ENCODE measurements around the gene NPNT.

Gene NPNT

DNA sequence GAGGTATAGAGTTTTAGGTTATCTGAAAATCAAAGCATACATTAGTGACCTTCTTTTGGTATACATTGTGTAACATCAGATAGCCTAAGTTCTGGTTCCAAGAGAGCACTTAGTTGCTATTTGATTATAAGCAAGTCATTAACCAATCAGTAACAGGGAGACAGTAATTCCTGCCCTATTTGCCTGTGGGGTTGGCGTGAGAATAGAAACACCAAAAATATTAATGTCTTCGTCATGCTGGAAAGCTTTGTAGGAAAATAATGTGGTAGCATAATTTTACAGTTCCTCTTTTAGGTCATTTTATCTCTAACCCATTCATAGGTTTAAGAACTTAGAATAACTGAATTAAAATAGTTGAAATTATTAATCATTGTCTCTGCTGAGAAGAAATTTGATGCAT, 37.8 kb downstream of the NPNT start:
- Histone ChIP-seq H3K9me3 (ENCODE audit: low read length) (no peaks in the 10 kb centered on the region), H3K27me3 (ENCODE audit: insufficient read depth, low read length) (no peaks in the 10 kb centered on the region), H3K79me2 (ENCODE audit: insufficient read depth, low read length) (no peaks in the 10 kb centered on the region), H3K36me3 (ENCODE audit: insufficient read depth, low read length) (no peaks in the 10 kb centered on the region), H3F3A (ENCODE audit: insufficient read depth, low read length) (no peaks in the 10 kb centered on the region), H3K4me1 (ENCODE audit: insufficient read depth, low read length, severe bottlenecking) (peaks cover 43% of the 10 kb centered on the region), H3K4me2 (ENCODE audit: low read length) (no peak overlapping the region), H2AFZ (ENCODE audit: low read length) (no peak overlapping the region), H3K4me3 (ENCODE audit: low read depth, low read length, poor library complexity, severe bottlenecking) (no peak overlapping the region), H3K9ac (ENCODE audit: low read length) (no peak overlapping the region), H4K20me1 (ENCODE audit: insufficient read depth, low read length) (no peaks in the 10 kb centered on the region), H3K9me2 (ENCODE audit: low read depth, low read length) (no peaks in the 10 kb centered on the region), H3K27ac (ENCODE audit: low read depth, low read length, poor library complexity, severe bottlenecking) (peak overlapping the region; percentile 26)
- TF ChIP-seq EZH2 (IDR thresholded peaks at IDR 0.05; ENCODE audit: borderline replicate concordance, low read length), result no peak
- TF ChIP-seq, protein P1, sequence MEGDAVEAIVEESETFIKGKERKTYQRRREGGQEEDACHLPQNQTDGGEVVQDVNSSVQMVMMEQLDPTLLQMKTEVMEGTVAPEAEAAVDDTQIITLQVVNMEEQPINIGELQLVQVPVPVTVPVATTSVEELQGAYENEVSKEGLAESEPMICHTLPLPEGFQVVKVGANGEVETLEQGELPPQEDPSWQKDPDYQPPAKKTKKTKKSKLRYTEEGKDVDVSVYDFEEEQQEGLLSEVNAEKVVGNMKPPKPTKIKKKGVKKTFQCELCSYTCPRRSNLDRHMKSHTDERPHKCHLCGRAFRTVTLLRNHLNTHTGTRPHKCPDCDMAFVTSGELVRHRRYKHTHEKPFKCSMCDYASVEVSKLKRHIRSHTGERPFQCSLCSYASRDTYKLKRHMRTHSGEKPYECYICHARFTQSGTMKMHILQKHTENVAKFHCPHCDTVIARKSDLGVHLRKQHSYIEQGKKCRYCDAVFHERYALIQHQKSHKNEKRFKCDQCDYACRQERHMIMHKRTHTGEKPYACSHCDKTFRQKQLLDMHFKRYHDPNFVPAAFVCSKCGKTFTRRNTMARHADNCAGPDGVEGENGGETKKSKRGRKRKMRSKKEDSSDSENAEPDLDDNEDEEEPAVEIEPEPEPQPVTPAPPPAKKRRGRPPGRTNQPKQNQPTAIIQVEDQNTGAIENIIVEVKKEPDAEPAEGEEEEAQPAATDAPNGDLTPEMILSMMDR (IDR thresholded peaks at IDR 0.05; ENCODE audit: low read length), result no peak

DNA sequence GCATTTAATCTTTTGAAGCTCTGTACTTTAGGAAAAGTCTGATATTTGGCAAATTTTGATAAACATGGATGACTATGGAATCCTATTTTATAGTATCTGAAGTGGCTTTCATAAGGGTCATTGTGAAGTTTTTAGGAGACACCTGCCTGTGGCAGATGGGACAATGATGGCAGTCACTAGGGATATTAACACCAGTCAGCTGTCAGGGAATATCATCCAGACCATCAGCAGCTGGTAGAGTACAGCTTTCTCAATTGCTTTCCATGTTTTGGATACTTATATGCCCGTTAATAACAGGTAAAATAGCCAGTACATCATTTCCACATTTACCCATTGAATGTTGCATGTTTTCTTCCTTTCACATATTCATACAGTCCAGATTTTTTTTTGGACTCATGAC, 39.1 kb downstream of the NPNT start:
- no peak for TF ChIP-seq EZH2 (IDR thresholded peaks at IDR 0.05; ENCODE audit: borderline replicate concordance, low read length)
- TF ChIP-seq, protein P1 (IDR thresholded peaks at IDR 0.05; ENCODE audit: low read length), result no peak

DNA sequence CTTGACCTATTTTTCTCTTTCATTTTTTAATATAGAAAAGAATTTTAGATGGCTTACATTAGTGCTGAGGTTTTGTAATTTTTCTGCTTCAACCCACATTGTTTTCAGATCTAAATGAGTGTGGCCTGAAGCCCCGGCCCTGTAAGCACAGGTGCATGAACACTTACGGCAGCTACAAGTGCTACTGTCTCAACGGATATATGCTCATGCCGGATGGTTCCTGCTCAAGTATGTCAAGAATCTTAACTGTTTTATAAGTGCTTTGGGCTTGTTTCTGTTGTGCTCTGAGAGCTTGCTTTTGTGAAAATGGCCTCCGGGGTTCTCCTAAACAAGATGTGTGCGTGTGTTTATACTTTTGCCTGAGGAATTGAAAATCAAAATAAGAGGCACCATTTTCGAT, 41.6 kb downstream of the NPNT start:
- peak overlapping the region; percentile 37 for H3K4me2 ChIP-seq (ENCODE audit: low read length)
- no peaks in the 10 kb centered on the region for H3K9me3 ChIP-seq (ENCODE audit: low read length)
- H3K36me3 ChIP-seq (ENCODE audit: insufficient read depth, low read length), result no peaks in the 10 kb centered on the region
- H3K9ac ChIP-seq (ENCODE audit: low read length), result 0 out of 2 replicates have a peak overlapping the region, but pooled peaks have one; percentile 2
- TF ChIP-seq EZH2 (IDR thresholded peaks at IDR 0.05; ENCODE audit: borderline replicate concordance, low read length), result no peak
- TF ChIP-seq, protein P1 (IDR thresholded peaks at IDR 0.05; ENCODE audit: low read length), result no peak
- no peaks in the 10 kb centered on the region for H3K27me3 ChIP-seq (ENCODE audit: insufficient read depth, low read length)
- no peaks in the 10 kb centered on the region for H3K9me2 ChIP-seq (ENCODE audit: low read depth, low read length)
- no peaks in the 10 kb centered on the region for H3K79me2 ChIP-seq (ENCODE audit: insufficient read depth, low read length)
- peaks cover 42% of the 10 kb centered on the region for H3K4me1 ChIP-seq (ENCODE audit: insufficient read depth, low read length, severe bottlenecking)
- H3K27ac ChIP-seq (ENCODE audit: low read depth, low read length, poor library complexity, severe bottlenecking), result peak overlapping the region; percentile 84
- H3F3A ChIP-seq (ENCODE audit: insufficient read depth, low read length), result no peaks in the 10 kb centered on the region
- H4K20me1 ChIP-seq (ENCODE audit: insufficient read depth, low read length), result no peaks in the 10 kb centered on the region
- peak overlapping the region; percentile 37 for H3K4me3 ChIP-seq (ENCODE audit: low read depth, low read length, poor library complexity, severe bottlenecking)
- peak overlapping the region; percentile 13 for H2AFZ ChIP-seq (ENCODE audit: low read length)

More for the DNA sequence above, 39.1 kb downstream of the NPNT start:
- H4K20me1 ChIP-seq (ENCODE audit: insufficient read depth, low read length), result no peaks in the 10 kb centered on the region
- no peak overlapping the region for H3K4me3 ChIP-seq (ENCODE audit: low read depth, low read length, poor library complexity, severe bottlenecking)
- H3F3A ChIP-seq (ENCODE audit: insufficient read depth, low read length), result no peaks in the 10 kb centered on the region
- no peaks in the 10 kb centered on the region for H3K36me3 ChIP-seq (ENCODE audit: insufficient read depth, low read length)
- no peaks in the 10 kb centered on the region for H3K27me3 ChIP-seq (ENCODE audit: insufficient read depth, low read length)
- H3K4me2 ChIP-seq (ENCODE audit: low read length), result no peak overlapping the region
- no peaks in the 10 kb centered on the region for H3K9me2 ChIP-seq (ENCODE audit: low read depth, low read length)
- no peaks in the 10 kb centered on the region for H3K9me3 ChIP-seq (ENCODE audit: low read length)
- no peak overlapping the region for H3K9ac ChIP-seq (ENCODE audit: low read length)
- no peaks in the 10 kb centered on the region for H3K79me2 ChIP-seq (ENCODE audit: insufficient read depth, low read length)
- H3K27ac ChIP-seq (ENCODE audit: low read depth, low read length, poor library complexity, severe bottlenecking), result no peak overlapping the region
- H3K4me1 ChIP-seq (ENCODE audit: insufficient read depth, low read length, severe bottlenecking), result peaks cover 49% of the 10 kb centered on the region
- H2AFZ ChIP-seq (ENCODE audit: low read length), result no peak overlapping the region
